Kidney (tissue), 14 donors: ENCODE data around the gene TMEM223. TPM values are rescaled to one million over a fixed set of nuclear protein-coding genes. Genes with fewer than 3 reads are reported as not detected.

Experiments
- DNase-seq, 5 donors: peaks; one replicate each; pipeline ENCODE4 v3.0.0-alpha.2; 2013 to 2020
- FAIRE-seq: peaks from 2 replicates; lab custom pipeline; 2012; peaks lifted over from hg19 to GRCh38; lab: Jason Lieb, UNC
- H3K27ac ChIP-seq, 2 donors: one replicate each; pipeline ENCODE4 v1.7.0; 2013; ENCODE audit warnings: low read depth in 2 of 2, low read length in 2 of 2, inconsistent platforms in 1 of 2
- H3K27me3 ChIP-seq: one replicate; pipeline ENCODE4 v1.7.1; 2013; ENCODE audit warnings: low read length, inconsistent platforms; ENCODE audit not compliant: control insufficient read depth, insufficient read depth
- H3K36me3 ChIP-seq, 3 donors: one replicate each; pipeline versions ENCODE4 v1.7.0 to v1.7.1; 2013; ENCODE audit warnings: low read length in 3 of 3, control low read depth in 1 of 3, inconsistent platforms in 1 of 3; ENCODE audit not compliant: insufficient read depth in 3 of 3, control insufficient read depth in 2 of 3
- H3K4me1 ChIP-seq, 3 donors: one replicate each; pipeline versions ENCODE4 v1.7.0 to v1.7.1; 2013; ENCODE audit warnings: low read length in 3 of 3, inconsistent platforms in 1 of 3, low read depth in 1 of 3; ENCODE audit not compliant: control insufficient read depth in 2 of 3, insufficient read depth in 2 of 3
- H3K4me3 ChIP-seq, 3 donors: one replicate each; pipeline versions ENCODE4 v1.7.0 to v1.8.1; 2013; ENCODE audit warnings: low read length in 3 of 3, control low read depth in 1 of 3, inconsistent platforms in 1 of 3
- H3K9ac ChIP-seq, 3 donors: one replicate each; pipeline versions ENCODE4 v1.7.0 to v1.7.1; 2013; ENCODE audit warnings: low read length in 3 of 3, control low read depth in 1 of 3, inconsistent platforms in 1 of 3
- H3K9me3 ChIP-seq, 3 donors: one replicate each; pipeline versions ENCODE4 v1.7.0 to v1.7.1; 2013; ENCODE audit warnings: low read length in 3 of 3, control low read depth in 1 of 3, inconsistent platforms in 1 of 3; ENCODE audit not compliant: control insufficient read depth in 2 of 3, insufficient read depth in 1 of 3
- CTCF ChIP-seq: IDR thresholded peaks from 3 replicates; pipeline ENCODE4 v1.5.1; 2012; ENCODE audit warnings: mild to moderate bottlenecking, moderate library complexity, borderline replicate concordance; ENCODE audit not compliant: insufficient read depth; ENCODE audit errors: extremely low read depth
- intact Hi-C: fragments of 100-400 bp; cut with DNase I; formaldehyde crosslinking; loops from one replicate; pipeline ENCODE4 v1.11.1; 2022
- polyA plus RNA-seq: library from polyadenylated mRNA; stranded (reverse); fragments of 350-450 nt; fragmentation: Illumina TruSeq; extraction: RNeasy Lipid Tissue Mini Kit (QIAGEN cat#74804); gene quantifications from one replicate; pipeline ENCODE4 v1.2.3, GENCODE V29; 2014; ENCODE audit warnings: low read depth, low replicate concordance; ENCODE audit not compliant: insufficient read depth
- total RNA-seq: library from RNA; stranded (reverse); fragmentation: NEBNext Ultra II Directional; extraction: Animal tissue kit (Norgen Biotek cat#: 25700); gene quantifications from one replicate; pipeline ENCODE4 v1.2.1, GENCODE V29; 2021
- donor health status: control.
- donor health status: control.
- donor health status: control.
- donor health status: control.
- donor health status: control.
- donor health status: DM: yes; HTN: yes; CAD: no.
- donor health status: Normal renal cell carcinoma (clear cell type).

The TMEM223 gene
- total and polyA plus RNA-seq, 2 donors from 2014 or later = 16.5 to 34.9 TPM

GRCh38 chr11:62794201-62794775 lies 2.5 kb upstream of the TMEM223 start:
- H3K27me3 ChIP-seq = no peaks in the 10 kb centered on the region

GRCh38 chr11:62792202-62792575 lies 383 bp upstream of the TMEM223 start:
- Histone ChIP-seq H3K36me3 (peaks cover 6 to 49% (median 31%) of the 10 kb centered on the region in 3 donors), H3K4me3 (peak overlapping the region in 2 of 3 donors; percentile 74 to 91), H3K4me1 (peaks cover 0 to 19% (median 15%) of the 10 kb centered on the region in 3 donors), H3K27ac (peak overlapping the region in 1 of 2 donors; percentile 85), H3K27me3 (no peaks in the 10 kb centered on the region), H3K9ac (peak overlapping the region in 1 of 3 donors; percentile 84), H3K9me3 (no peaks in the 10 kb centered on the region)
- FAIRE-seq = no peak
- TF ChIP-seq CTCF = no peak
- peak in 3 of 5 donors; percentile 14 to 67 (median 66) for DNase-seq
- intact Hi-C loops = no loop called here

More at GRCh38 chr11:62794201-62794775, 2.5 kb upstream of the TMEM223 start:
- Histone ChIP-seq H3K27ac (no peak overlapping the region), H3K4me1 (peaks cover 0 to 10% (median 8%) of the 10 kb centered on the region in 3 donors), H3K36me3 (peaks cover 8 to 60% (median 37%) of the 10 kb centered on the region in 3 donors), H3K4me3 (no peak overlapping the region), H3K9ac (no peak overlapping the region), H3K9me3 (no peaks in the 10 kb centered on the region)
- peak in 1 of 5 donors; percentile 25 for DNase-seq
- FAIRE-seq = no peak
- TF ChIP-seq CTCF = no peak
- intact Hi-C loops = no loop called here

GRCh38 chr11:62789576-62789975 lies 2.2 kb downstream of the TMEM223 start:
- Histone ChIP-seq H3K9ac (no peak overlapping the region), H3K4me3 (no peak overlapping the region), H3K27ac (no peak overlapping the region), H3K9me3 (no peaks in the 10 kb centered on the region), H3K4me1 (peaks cover 4 to 26% (median 24%) of the 10 kb centered on the region in 3 donors), H3K27me3 (no peaks in the 10 kb centered on the region), H3K36me3 (peaks cover 2 to 23% (median 11%) of the 10 kb centered on the region in 3 donors)
- DNase-seq = peak in 1 of 5 donors; percentile 32
- no peak for TF ChIP-seq CTCF
- intact Hi-C loops = loop anchor here (10.0 kb wide), 1 partner anchor 75 kb away; no protein-coding TSS in a partner anchor
- no peak for FAIRE-seq
